Measurements from ENCODE around the gene RNF167. TPM values are rescaled to one million over a fixed set of nuclear protein-coding genes. Genes with fewer than 3 reads are reported as not detected.

RNF167 gene
- total RNA-seq, 2 donors from 2014 or later: 184 to 197 TPM

- no peaks in the 10 kb centered on the region for H3K27me3 Mint-ChIP-seq
- no peak within 1 kb of the TSS for H3K27ac Mint-ChIP-seq
- H3K9me3 Mint-ChIP-seq: peaks cover 4% of the 10 kb centered on the region
- ATAC-seq (replicated peaks): peak; percentile 52
- no peak within 1 kb of the TSS for H3K4me3 Mint-ChIP-seq
- peaks cover 6% of the 10 kb centered on the region for H3K36me3 Mint-ChIP-seq (ENCODE audit: low read depth)
- H3K4me1 Mint-ChIP-seq: peaks cover 33% of the 10 kb centered on the region
Measured at GRCh38 chr17:4967539-4968485, 27.7 kb downstream of the RNF167 start, which contains the start of gene SPAG7. Gene SPAG7 (minus strand): TSS chr17:4967817. CDS start chr17:4967804, 13 bp downstream.

DNA sequence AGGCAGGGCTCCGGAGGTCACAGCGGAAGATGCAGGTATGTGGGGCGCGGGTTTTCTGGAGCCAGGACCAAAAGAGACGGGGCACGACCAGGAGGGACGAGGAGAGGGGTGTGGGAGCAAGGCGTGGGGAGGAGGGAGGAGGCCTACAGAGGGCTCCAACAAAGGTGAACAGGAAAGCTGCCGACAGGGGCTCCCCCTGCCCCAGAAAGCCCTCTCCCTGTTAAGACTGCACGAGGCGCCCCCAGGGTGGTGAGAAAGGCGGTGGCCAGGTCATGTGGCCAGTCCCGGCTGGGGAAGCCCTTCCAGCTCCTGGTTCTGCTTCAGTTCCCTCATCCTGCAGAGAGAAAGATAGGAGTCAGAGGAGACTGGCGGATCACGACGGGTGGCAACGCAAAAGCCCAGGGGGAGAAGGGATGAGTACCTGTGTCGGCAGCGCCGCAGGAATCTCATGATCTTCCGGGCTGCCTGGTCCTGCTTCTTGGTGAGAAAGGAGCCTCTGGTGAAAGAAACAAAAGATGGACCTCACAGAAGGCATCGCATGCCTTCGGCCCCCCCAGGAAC, 28.5 kb downstream of the RNF167 start:
- Mint-ChIP-seq H3K4me1 (peaks cover 33% of the 10 kb centered on the region), H3K27ac (no peak overlapping the region), H3K9me3 (peaks cover 4% of the 10 kb centered on the region), H3K4me3 (no peak overlapping the region), H3K36me3 (ENCODE audit: low read depth) (peaks cover 6% of the 10 kb centered on the region), H3K27me3 (no peaks in the 10 kb centered on the region)
- ATAC-seq (replicated peaks): no peak

GRCh38 chr17:4969047-4969550, 29.0 kb downstream of the RNF167 start:
- ATAC-seq (replicated peaks): peak; percentile 56
- H3K27me3 Mint-ChIP-seq: no peaks in the 10 kb centered on the region
- H3K4me3 Mint-ChIP-seq: no peak overlapping the region
- peaks cover 33% of the 10 kb centered on the region for H3K4me1 Mint-ChIP-seq
- peaks cover 4% of the 10 kb centered on the region for H3K9me3 Mint-ChIP-seq
- H3K36me3 Mint-ChIP-seq (ENCODE audit: low read depth): peaks cover 2% of the 10 kb centered on the region
- H3K27ac Mint-ChIP-seq: no peak overlapping the region

DNA sequence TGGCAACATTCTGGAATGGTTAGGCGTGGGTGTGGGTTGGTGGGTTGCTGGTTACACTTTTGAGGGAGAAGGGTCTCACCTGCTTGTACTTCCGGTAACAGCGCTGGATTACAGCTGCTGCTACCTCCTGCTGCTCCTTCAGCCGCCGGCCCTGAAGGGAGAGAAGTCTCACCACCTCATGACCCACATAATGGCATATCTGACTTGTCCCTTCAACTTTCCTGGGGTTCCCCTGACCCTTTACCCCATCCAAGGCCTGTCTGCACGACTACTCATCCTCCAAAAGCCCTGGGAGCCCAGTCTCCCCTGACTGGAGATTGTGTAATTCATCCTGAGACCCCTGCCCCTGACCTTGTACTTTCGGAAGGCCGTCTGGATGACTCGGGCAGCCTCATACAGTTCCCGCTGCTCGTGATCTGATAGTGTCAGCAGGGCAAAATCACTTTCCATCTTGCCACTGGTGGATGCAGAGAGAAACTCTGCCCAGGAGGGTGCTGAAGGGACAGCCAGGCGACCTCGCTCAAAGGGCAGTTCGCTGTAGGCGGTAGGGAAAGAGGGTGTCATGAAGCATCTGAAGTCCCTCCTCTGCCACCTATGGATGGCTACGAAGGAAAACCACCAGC, 29.6 kb downstream of the RNF167 start:
- Mint-ChIP-seq H3K4me3 (no peak overlapping the region), H3K27me3 (no peaks in the 10 kb centered on the region), H3K36me3 (ENCODE audit: low read depth) (no peaks in the 10 kb centered on the region), H3K27ac (no peak overlapping the region), H3K4me1 (peaks cover 33% of the 10 kb centered on the region), H3K9me3 (peaks cover 4% of the 10 kb centered on the region)
- peak; percentile 42 for ATAC-seq (replicated peaks)

DNA sequence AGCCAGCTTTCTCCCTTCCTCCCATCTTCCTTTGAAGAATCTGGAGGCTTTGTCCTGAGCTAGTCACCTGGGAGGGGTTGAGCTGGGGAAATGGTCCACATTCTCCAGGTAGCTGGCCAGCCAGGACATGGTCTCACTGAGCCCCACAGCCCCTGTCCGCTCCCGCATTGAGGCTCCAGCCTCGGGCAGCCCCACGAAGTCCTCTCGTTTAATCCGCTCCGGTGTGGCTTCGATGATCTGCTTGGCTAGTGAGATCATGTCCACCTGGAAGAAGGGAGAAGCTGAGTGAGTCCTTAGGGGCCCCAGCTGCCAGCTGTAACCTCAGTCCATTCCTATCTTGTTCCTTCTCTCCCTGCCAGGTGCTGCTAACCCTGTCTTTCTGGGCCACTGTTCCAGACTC, 30.2 kb downstream of the RNF167 start:
- peaks cover 34% of the 10 kb centered on the region for H3K4me1 Mint-ChIP-seq
- H3K27me3 Mint-ChIP-seq: no peaks in the 10 kb centered on the region
- H3K36me3 Mint-ChIP-seq (ENCODE audit: low read depth): no peaks in the 10 kb centered on the region
- no peak overlapping the region for H3K4me3 Mint-ChIP-seq
- no peak overlapping the region for H3K27ac Mint-ChIP-seq
- peaks cover 4% of the 10 kb centered on the region for H3K9me3 Mint-ChIP-seq
- no peak for ATAC-seq (replicated peaks)

DNA sequence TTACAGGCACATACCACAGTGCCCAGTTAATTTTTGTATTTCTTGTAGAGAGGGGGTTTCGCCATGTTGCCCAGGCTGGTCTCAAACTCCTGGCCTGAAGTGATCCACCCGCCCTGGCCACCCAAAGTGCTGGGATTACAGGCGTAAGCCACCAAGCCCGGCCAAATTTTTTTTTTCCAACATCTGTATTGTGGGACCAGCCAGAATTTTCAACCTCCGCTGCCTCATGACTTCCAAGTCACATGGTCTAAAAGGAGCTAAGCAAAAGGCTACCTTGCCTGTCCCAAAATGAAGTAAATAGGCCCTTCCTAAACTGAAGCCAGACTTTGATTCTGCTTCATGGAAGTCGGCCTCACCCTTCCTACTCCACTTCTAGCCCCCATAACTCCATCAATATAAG, 31.8 kb downstream of the RNF167 start:
- H3K27ac Mint-ChIP-seq: no peak overlapping the region
- ATAC-seq (replicated peaks): no peak
- no peak overlapping the region for H3K4me3 Mint-ChIP-seq
- H3K36me3 Mint-ChIP-seq (ENCODE audit: low read depth): peaks cover 4% of the 10 kb centered on the region
- peaks cover 28% of the 10 kb centered on the region for H3K4me1 Mint-ChIP-seq
- no peaks in the 10 kb centered on the region for H3K27me3 Mint-ChIP-seq
- H3K9me3 Mint-ChIP-seq: no peaks in the 10 kb centered on the region

DNA sequence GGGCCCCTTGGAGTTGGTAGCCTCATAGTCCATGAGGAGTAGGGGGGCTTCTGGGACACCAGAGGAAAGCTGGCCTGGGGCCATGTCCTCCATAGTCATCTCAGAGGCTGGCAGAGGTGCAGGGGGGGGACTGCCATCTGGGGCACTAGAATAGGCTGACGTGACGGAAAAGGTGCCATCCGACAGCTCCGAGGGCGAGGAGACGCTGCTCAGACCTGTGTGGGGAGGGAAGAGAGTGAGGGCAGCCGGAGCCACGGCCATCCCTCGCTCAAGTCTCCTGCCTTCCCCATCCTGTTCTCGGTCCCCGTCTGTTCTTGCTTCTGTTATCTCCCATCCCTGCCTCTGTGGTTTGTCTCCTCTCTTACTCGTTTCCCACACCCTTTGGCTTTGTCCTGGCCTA, 32.3 kb downstream of the RNF167 start:
- Mint-ChIP-seq H3K27ac (no peak overlapping the region), H3K36me3 (ENCODE audit: low read depth) (peaks cover 9% of the 10 kb centered on the region), H3K27me3 (no peaks in the 10 kb centered on the region), H3K4me1 (peaks cover 28% of the 10 kb centered on the region), H3K4me3 (no peak overlapping the region), H3K9me3 (no peaks in the 10 kb centered on the region)
- no peak for ATAC-seq (replicated peaks)

DNA sequence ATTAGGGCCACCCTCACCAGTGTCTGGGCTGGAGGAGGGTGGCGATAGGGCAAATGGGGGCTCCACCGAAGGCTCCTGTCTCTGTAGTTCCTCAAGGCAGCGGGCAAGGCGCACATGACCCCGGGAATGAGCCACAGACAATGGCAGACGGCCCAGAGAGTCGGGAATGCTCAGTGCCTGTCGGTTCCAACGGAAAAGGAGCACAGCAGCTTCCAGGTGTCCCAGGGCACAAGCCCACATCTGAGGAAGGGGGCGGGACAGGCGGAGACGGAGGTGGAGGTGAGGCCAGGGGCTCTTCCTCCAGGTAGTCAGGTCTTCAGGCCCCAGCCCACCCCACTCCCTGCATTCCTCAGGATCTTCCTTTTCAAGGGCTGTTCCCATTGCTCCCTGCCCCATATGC, 32.7 kb downstream of the RNF167 start:
- peaks cover 14% of the 10 kb centered on the region for H3K36me3 Mint-ChIP-seq (ENCODE audit: low read depth)
- no peaks in the 10 kb centered on the region for H3K27me3 Mint-ChIP-seq
- no peak overlapping the region for H3K4me3 Mint-ChIP-seq
- ATAC-seq (replicated peaks): no peak
- H3K4me1 Mint-ChIP-seq: peaks cover 28% of the 10 kb centered on the region
- no peak overlapping the region for H3K27ac Mint-ChIP-seq
- no peaks in the 10 kb centered on the region for H3K9me3 Mint-ChIP-seq

DNA sequence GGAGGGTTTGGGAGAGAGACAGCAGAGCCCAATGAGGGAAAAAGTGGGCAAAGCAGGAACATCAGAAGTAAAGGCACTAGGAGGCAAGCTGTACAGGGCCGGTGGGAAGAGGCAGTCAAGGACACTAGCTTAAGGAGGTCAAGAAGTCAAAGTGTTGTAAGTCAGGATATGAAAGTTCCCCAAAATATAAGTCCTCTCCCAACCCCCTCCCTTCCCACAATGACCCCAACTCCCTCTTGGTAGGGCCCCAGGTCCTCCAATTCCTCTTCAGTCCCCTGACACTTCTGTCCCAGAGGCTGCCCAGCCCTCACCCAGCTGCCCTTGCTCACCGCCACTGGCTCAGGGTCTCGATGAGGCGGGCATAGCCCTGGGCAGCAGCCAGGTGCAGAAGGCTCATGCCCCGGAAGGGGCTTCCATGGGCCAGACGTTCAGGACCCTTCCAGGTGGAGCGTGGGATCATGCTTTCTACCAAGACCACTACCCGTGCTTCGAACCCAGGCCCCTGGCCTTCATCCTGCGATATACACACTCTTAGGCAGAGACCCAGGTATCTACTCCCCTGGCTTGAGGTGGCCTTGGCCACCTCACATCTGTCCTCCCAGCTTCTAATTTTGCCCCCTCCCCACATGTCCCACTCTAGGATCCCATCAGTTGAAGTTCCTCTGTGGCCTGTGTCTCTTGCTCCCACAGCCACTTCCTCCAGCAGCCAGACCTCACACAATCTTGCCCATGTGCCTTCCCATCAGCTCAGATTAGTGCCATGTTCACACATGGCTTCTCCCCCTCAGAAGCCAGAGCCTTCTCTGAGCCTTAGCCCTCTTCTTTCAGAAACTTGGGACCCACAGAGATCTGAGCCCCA, 33.4 kb downstream of the RNF167 start:
- no peak overlapping the region for H3K4me3 Mint-ChIP-seq
- peaks cover 28% of the 10 kb centered on the region for H3K4me1 Mint-ChIP-seq
- peak overlapping the region; percentile 21 for H3K27ac Mint-ChIP-seq
- no peaks in the 10 kb centered on the region for H3K9me3 Mint-ChIP-seq
- H3K36me3 Mint-ChIP-seq (ENCODE audit: low read depth): peaks cover 21% of the 10 kb centered on the region
- no peaks in the 10 kb centered on the region for H3K27me3 Mint-ChIP-seq
- no peak for ATAC-seq (replicated peaks)

DNA sequence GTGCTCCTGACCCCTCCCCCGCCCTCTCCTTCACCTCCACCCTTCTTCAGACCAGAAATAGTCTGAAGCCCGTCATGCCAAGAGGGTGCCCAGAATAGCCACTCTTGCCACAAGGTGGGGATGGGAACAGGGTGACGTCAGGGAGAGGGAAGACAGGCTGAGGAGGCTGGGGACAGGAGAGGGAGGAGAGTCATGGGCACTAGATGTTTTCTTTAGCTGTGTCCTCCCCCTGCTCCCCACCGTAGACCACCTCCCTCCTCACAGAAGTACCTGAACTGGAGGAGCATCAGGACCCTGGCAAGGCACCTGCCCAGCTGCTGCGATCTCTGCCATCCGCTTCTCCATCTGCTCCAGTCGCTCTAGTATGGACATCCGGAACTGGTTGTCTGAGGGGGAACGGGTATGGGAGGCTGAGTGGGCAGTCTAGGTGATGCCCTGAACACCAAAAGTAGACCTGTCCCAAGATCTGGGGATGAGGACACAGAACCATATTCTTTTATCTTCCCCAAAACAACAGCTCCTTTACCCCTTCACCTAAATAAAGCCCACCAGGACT, 34.1 kb downstream of the RNF167 start:
- Mint-ChIP-seq H3K9me3 (no peaks in the 10 kb centered on the region), H3K4me3 (no peak overlapping the region), H3K36me3 (ENCODE audit: low read depth) (peaks cover 28% of the 10 kb centered on the region), H3K27me3 (no peaks in the 10 kb centered on the region), H3K27ac (peak overlapping the region; percentile 17), H3K4me1 (peaks cover 26% of the 10 kb centered on the region)
- ATAC-seq (replicated peaks): no peak

GRCh38 chr17:4978726-4979125, 38.7 kb downstream of the RNF167 start:
- no peak overlapping the region for H3K4me3 Mint-ChIP-seq
- no peaks in the 10 kb centered on the region for H3K9me3 Mint-ChIP-seq
- H3K27me3 Mint-ChIP-seq: no peaks in the 10 kb centered on the region
- peaks cover 29% of the 10 kb centered on the region for H3K4me1 Mint-ChIP-seq
- H3K27ac Mint-ChIP-seq: no peak overlapping the region
- H3K36me3 Mint-ChIP-seq (ENCODE audit: low read depth): peaks cover 70% of the 10 kb centered on the region
- ATAC-seq (replicated peaks): no peak

DNA sequence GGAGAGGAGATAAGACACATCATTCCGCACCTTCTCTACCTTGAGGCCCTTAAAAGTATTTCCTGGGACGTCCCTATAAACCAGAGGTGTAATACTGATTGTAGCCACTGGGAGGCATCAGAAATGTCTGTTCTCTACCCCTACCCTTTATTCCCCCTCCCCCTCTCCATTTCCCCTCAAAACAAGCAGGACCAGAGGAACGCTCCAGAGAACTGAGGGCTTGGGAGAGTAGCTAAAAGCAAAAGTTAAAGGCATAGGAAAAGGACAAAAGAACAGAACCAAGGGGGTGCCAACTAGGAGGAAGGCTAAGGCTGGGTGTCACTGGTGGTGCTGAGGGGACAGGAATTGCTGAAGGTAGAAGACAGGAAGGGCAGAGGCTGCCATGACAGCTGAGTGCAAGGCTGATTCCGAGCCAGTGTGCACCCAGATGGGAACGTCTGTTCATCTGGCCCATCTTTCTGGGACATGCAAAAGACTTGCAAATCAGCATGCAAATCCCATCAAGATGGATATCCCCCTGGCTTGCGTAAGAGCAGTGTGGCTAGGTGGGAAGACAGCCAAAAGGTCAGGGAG, 40.7 kb downstream of the RNF167 start:
- peak overlapping the region; percentile 31 for H3K4me3 Mint-ChIP-seq
- peak; percentile 91 for ATAC-seq (replicated peaks)
- H3K4me1 Mint-ChIP-seq: peaks cover 28% of the 10 kb centered on the region
- peak overlapping the region; percentile 86 for H3K27ac Mint-ChIP-seq
- H3K9me3 Mint-ChIP-seq: no peaks in the 10 kb centered on the region
- H3K36me3 Mint-ChIP-seq (ENCODE audit: low read depth): peaks cover 77% of the 10 kb centered on the region
- no peaks in the 10 kb centered on the region for H3K27me3 Mint-ChIP-seq

DNA sequence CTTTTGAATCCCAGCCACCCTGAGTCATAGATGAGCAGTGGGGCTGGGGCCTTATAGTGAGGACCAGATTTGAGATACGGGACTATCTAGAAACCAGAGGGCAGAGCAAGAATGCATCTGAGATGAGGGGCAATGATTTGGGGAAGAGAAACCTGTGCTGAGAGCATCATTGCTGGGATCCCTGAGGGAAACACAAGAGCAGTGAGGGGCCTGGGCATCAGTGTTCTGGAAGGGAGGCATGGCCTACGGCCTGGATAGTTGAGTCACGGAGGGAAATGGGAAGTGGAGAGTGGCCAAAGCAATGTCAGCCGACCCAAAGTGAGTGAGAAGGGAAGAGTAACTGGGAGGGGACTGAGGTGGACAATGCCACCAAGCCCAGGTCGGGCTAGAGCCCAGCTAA, 42.2 kb downstream of the RNF167 start:
- Mint-ChIP-seq H3K9me3 (no peaks in the 10 kb centered on the region), H3K36me3 (ENCODE audit: low read depth) (peaks cover 77% of the 10 kb centered on the region), H3K27me3 (no peaks in the 10 kb centered on the region), H3K4me3 (no peak overlapping the region), H3K27ac (peak overlapping the region; percentile 23), H3K4me1 (peaks cover 36% of the 10 kb centered on the region)
- no peak for ATAC-seq (replicated peaks)

Data from activated T-helper 17 cell treated with anti-CD3 and anti-CD28 coated beads, Interleukin-2, amount 50 U/mL, for 72 hours (primary cell).